Endothelial cell of umbilical vein (primary cell): ENCODE data around the gene DAD1. TPM values are rescaled to one million over a fixed set of nuclear protein-coding genes. Genes with fewer than 3 reads are reported as not detected.

Experiments
- BruUV-seq: library from RNA; stranded (reverse); fragments of 400-500 nt; replicated peaks from 2 replicates; lab custom pipeline; 2021; lab: Mats Ljungman, UMichigan
- CTCF ChIA-PET: fragments of 300-600, 350-600 bp; sonication (Branson Sonifier 250); formaldehyde crosslinking; loops from one replicate; lab custom pipeline; 2021; ENCODE audit warnings: antibody characterized with exemption, inconsistent platforms; lab: Charles Lee
- POLR2A ChIA-PET: fragments of 300-600, 350-600 bp; sonication (Branson Sonifier 250); formaldehyde crosslinking; loops from one replicate; lab custom pipeline; 2021; ENCODE audit warnings: antibody characterized with exemption, inconsistent platforms; lab: Charles Lee
- DNase-seq: peaks from one replicate; pipeline ENCODE4 v3.0.0-alpha.2; 2011; ENCODE audit warnings: low read depth, low spot score
- FAIRE-seq: peaks from 2 replicates; lab custom pipeline; 2011; peaks lifted over from hg19 to GRCh38; lab: Jason Lieb, UNC
- H2AFZ ChIP-seq: 2 replicates; pipeline ENCODE4 v1.6.0; 2012; ENCODE audit warnings: low read depth, low read length, control low read depth, inconsistent platforms
- H3K27ac ChIP-seq: 2 replicates; pipeline ENCODE4 v1.5.1; 2011; ENCODE audit warnings: low read depth, mild to moderate bottlenecking, control low read depth, low read length, moderate library complexity; ENCODE audit not compliant: insufficient read depth
- H3K27me3 ChIP-seq, 2 experiments: 2 replicates each; pipeline versions ENCODE4 v1.6.0 to v1.6.1; 2011; ENCODE audit warnings: low read length in 2 of 2, mixed read lengths in 1 of 2; ENCODE audit not compliant: control insufficient read depth in 2 of 2, insufficient read depth in 2 of 2
- H3K36me3 ChIP-seq, 2 experiments: 2 replicates in 1 of 2; 3 replicates in 1 of 2; pipeline ENCODE4 v1.5.1; 2011; ENCODE audit warnings: low read length in 2 of 2, mild to moderate bottlenecking in 1 of 2, moderate library complexity in 1 of 2; ENCODE audit not compliant: control insufficient read depth in 2 of 2, insufficient read depth in 2 of 2; ENCODE audit errors: extremely low read depth in 1 of 2
- H3K4me1 ChIP-seq: 3 replicates; pipeline ENCODE4 v1.5.1; 2011; ENCODE audit warnings: mild to moderate bottlenecking, low read length; ENCODE audit not compliant: control insufficient read depth, insufficient read depth; ENCODE audit errors: extremely low read depth
- H3K4me2 ChIP-seq: 2 replicates; pipeline ENCODE4 v1.6.1; 2011; ENCODE audit warnings: low read length, control low read depth, mixed read lengths; ENCODE audit not compliant: insufficient read depth
- H3K4me3 ChIP-seq, 3 experiments: fragments of 200-600 bp in 1 of 3; sonication (generic), shearing (Covaris generic) in 1 of 3; replicated peaks in 1 of 3; 2 replicates each; pipeline ENCODE4 v1.5.1; 2011 to 2016; ENCODE audit warnings: control low read depth in 3 of 3, low read length in 3 of 3, mild to moderate bottlenecking in 2 of 3, inconsistent platforms in 1 of 3, low read depth in 1 of 3, moderate library complexity in 1 of 3; ENCODE audit not compliant: insufficient read depth in 1 of 3
- H3K79me2 ChIP-seq: 2 replicates; pipeline ENCODE4 v1.6.0; 2012; ENCODE audit warnings: low read length, inconsistent platforms; ENCODE audit not compliant: control insufficient read depth, insufficient read depth
- H3K9ac ChIP-seq: replicated peaks from 2 replicates; pipeline ENCODE3; 2011; ENCODE audit warnings: low read length, control low read depth; ENCODE audit not compliant: insufficient read depth; ENCODE audit errors: extremely low read depth
- H3K9me1 ChIP-seq: replicated peaks from 3 replicates; pipeline ENCODE4 v1.6.0; 2011; ENCODE audit warnings: mild to moderate bottlenecking, low read length; ENCODE audit not compliant: control insufficient read depth, insufficient read depth; ENCODE audit errors: extremely low read depth
- H3K9me3 ChIP-seq: replicated peaks from 2 replicates; pipeline ENCODE4 v1.5.1; 2012; ENCODE audit warnings: low read length, inconsistent platforms; ENCODE audit not compliant: control insufficient read depth, insufficient read depth
- H4K20me1 ChIP-seq: replicated peaks from 2 replicates; pipeline ENCODE3; 2011; ENCODE audit warnings: mild to moderate bottlenecking, low read length; ENCODE audit not compliant: control insufficient read depth, insufficient read depth; ENCODE audit errors: extremely low read depth
- CTCF ChIP-seq, 2 donors: IDR thresholded peaks; 1 replicate in 1 of 2; 2 replicates in 1 of 2; pipeline ENCODE4 v1.5.1; 2011; ENCODE audit warnings: low read length in 2 of 2, mild to moderate bottlenecking in 2 of 2, moderate library complexity in 2 of 2, control low read depth in 1 of 2, inconsistent platforms in 1 of 2, low read depth in 1 of 2; ENCODE audit not compliant: insufficient read depth in 1 of 2; ENCODE audit errors: extremely low read depth in 1 of 2
- GATA2 ChIP-seq: IDR thresholded peaks from 2 replicates; pipeline ENCODE4 v1.7.0; 2011; ENCODE audit warnings: low read depth, mild to moderate bottlenecking, moderate library complexity, mixed read lengths, low read length; ENCODE audit not compliant: insufficient read length, insufficient read depth
- JUN ChIP-seq: IDR thresholded peaks from 2 replicates; pipeline ENCODE4 v1.6.1; 2011; ENCODE audit warnings: borderline replicate concordance, low read depth; ENCODE audit not compliant: insufficient read length, insufficient read depth
- POLR2AphosphoS5 ChIP-seq: IDR thresholded peaks from 2 replicates; pipeline ENCODE4 v1.6.1; 2012; ENCODE audit warnings: low read depth, mild to moderate bottlenecking, control low read depth, low read length, moderate library complexity; ENCODE audit not compliant: insufficient read depth
- dilution Hi-C: fragments of 300-500 bp; cut with MboI; formaldehyde crosslinking; loops from one replicate; pipeline ENCODE4 v1.15.0; 2019; ENCODE audit warnings: low sequenced_read_pairs; ENCODE audit not compliant: extremely low pct_ligation_motif_present
- intact Hi-C: fragments of 100-400 bp; cut with micrococcal nuclease; formaldehyde crosslinking; loops from one replicate; pipeline ENCODE4 v1.10.0; 2022
- polyA plus RNA-seq, 4 experiments: library from polyadenylated mRNA; depleted of rRNA in 3 of 4; stranded (reverse) in 3 of 4; unstranded in 1 of 4; fragments of >200 nt; gene quantifications; 2 replicates each; pipeline versions ENCODE4 v1.2.1 to v1.2.3, GENCODE V29; 2011 to 2012; ENCODE audit warnings: missing spikeins in 1 of 4
- total RNA-seq: library from RNA; stranded (reverse); gene quantifications from 2 replicates; pipeline ENCODE4 v1.2.3, GENCODE V29; 2021

DAD1 gene
- total and polyA plus RNA-seq, 2 donors (not counting 3 experiments of a cell fraction or from before 2014, with no cell fraction given), result 299 to 1,227 TPM

GRCh38 chr14:22565391-22565945 is 23.6 kb downstream of the DAD1 start:
- no peaks in the 10 kb centered on the region for H3K27me3 ChIP-seq
- no TSS peak for BruUV-seq
- FAIRE-seq, result no peak
- no peak overlapping the region for H2AFZ ChIP-seq
- no peak overlapping the region for H3K27ac ChIP-seq
- ChIA-PET CTCF (interaction anchor here (1.1 to 3.1 kb wide), 3 partner anchors 25 to 88 kb away, joined by 3 to 19 read pairs (median 6); partner anchors contain the start of gene DAD1), POLR2A (no interaction called here)
- H3K4me2 ChIP-seq, result no peak overlapping the region
- no peaks in the 10 kb centered on the region for H4K20me1 ChIP-seq
- no peak for TF ChIP-seq GATA2
- TF ChIP-seq CTCF (IDR thresholded peaks at IDR 0.05; ENCODE audit: extremely low read depth in 1 of 2, insufficient read depth in 1 of 2, low read depth in 1 of 2, low read length in 2 of 2), result no peak
- TF ChIP-seq JUN, result no peak
- no peaks in the 10 kb centered on the region for H3K9me1 ChIP-seq
- no peak overlapping the region for H3K9ac ChIP-seq
- DNase-seq, result no peak
- intact Hi-C loops, result no loop called here
- no peak overlapping the region for H3K4me3 ChIP-seq
- H3K36me3 ChIP-seq, result peaks cover 12 to 17% of the 10 kb centered on the region in 2 experiments
- no peaks in the 10 kb centered on the region for H3K9me3 ChIP-seq
- dilution Hi-C loops, result no loop called here
- H3K79me2 ChIP-seq, result peaks cover 39% of the 10 kb centered on the region
- peaks cover 25% of the 10 kb centered on the region for H3K4me1 ChIP-seq

DNA sequence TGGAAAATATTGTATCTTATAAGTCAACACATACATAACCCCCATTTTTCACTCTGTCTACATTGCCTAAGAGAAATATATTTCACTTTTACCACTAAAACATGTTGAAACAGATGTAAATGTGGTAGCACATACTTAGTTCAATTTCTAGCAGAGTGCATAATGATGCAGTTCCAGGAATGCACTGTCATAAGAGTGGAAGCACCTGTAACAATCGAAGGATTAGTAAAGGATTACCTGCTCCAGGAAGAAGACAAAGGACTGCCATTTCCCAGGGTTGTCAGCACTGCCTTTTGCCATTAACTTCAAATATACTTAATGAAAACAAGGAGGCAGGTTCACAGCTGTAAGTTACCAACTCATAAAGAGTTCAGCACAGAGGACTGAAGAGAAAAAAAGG is 24.6 kb downstream of the DAD1 start:
- no peaks in the 10 kb centered on the region for H4K20me1 ChIP-seq
- H3K27ac ChIP-seq, result no peak overlapping the region
- H3K9ac ChIP-seq, result no peak overlapping the region
- H3K9me1 ChIP-seq, result no peaks in the 10 kb centered on the region
- no peak overlapping the region for H3K4me2 ChIP-seq
- no peaks in the 10 kb centered on the region for H3K27me3 ChIP-seq
- H3K4me3 ChIP-seq, result no peak overlapping the region
- peaks cover 33% of the 10 kb centered on the region for H3K79me2 ChIP-seq
- no peak overlapping the region for H2AFZ ChIP-seq
- intact Hi-C loops, result no loop called here
- H3K4me1 ChIP-seq, result peaks cover 27% of the 10 kb centered on the region
- TF ChIP-seq GATA2 (no peak), CTCF (IDR thresholded peaks at IDR 0.05; ENCODE audit: extremely low read depth in 1 of 2, insufficient read depth in 1 of 2, low read depth in 1 of 2, low read length in 2 of 2) (no peak), POLR2AphosphoS5 (no peak)
- H3K36me3 ChIP-seq, result peaks cover 12 to 17% of the 10 kb centered on the region in 2 experiments
- ChIA-PET POLR2A (no interaction called here), CTCF (interaction anchor here (1.5 kb wide), 1 partner anchor 89 kb away, joined by 6 read pairs; no protein-coding TSS in a partner anchor)
- no peaks in the 10 kb centered on the region for H3K9me3 ChIP-seq
- FAIRE-seq (no peak), DNase-seq (no peak)
- dilution Hi-C loops, result no loop called here
- BruUV-seq, result no TSS peak
